WTC11 (cell line): ENCODE measurements around the gene SLC8A1.

ENCODE experiments used
- ATF3 ChIP-seq: sonication (generic); formaldehyde crosslinking; conservative IDR thresholded peaks from 2 replicates; pipeline ENCODE4 v1.8.1; 2022; ENCODE audit warnings: mild to moderate bottlenecking, missing genetic modification reagents
- CTCF ChIP-seq: fragments of 200-600 bp; IDR thresholded peaks from 2 replicates; pipeline ENCODE4 v1.8.0; 2022; ENCODE audit warnings: antibody characterized with exemption
- FOXP4 ChIP-seq: sonication (generic); formaldehyde crosslinking; IDR thresholded peaks from 2 replicates; pipeline ENCODE4 v1.8.0; 2022; ENCODE audit warnings: mild to moderate bottlenecking, missing genetic modification reagents
- MLX ChIP-seq: sonication (generic); formaldehyde crosslinking; IDR thresholded peaks from 2 replicates; pipeline ENCODE4 v1.8.1; 2023; ENCODE audit warnings: mild to moderate bottlenecking, missing genetic modification reagents, moderate library complexity
- OVOL2 ChIP-seq: fragments of 250-450 bp; sonication (Bioruptor Pico); IDR thresholded peaks from 2 replicates; pipeline ENCODE4 v1.9.0; 2021; ENCODE audit warnings: mild to moderate bottlenecking, borderline replicate concordance
- PRRX2 ChIP-seq: fragments of 250-450 bp; sonication (Bioruptor Pico); IDR thresholded peaks from 2 replicates; pipeline ENCODE4 v1.8.0; 2021; ENCODE audit warnings: mild to moderate bottlenecking
- STAT6 ChIP-seq: sonication (generic); formaldehyde crosslinking; conservative IDR thresholded peaks from 2 replicates; pipeline ENCODE4 v1.8.1; 2023; ENCODE audit warnings: mild to moderate bottlenecking, low read depth, missing genetic modification reagents, moderate library complexity
- USF2 ChIP-seq: sonication (generic); formaldehyde crosslinking; IDR thresholded peaks from 2 replicates; pipeline ENCODE4 v1.8.1; 2023; ENCODE audit warnings: mild to moderate bottlenecking, missing genetic modification reagents, moderate library complexity
- ZBTB43 ChIP-seq: sonication (generic); formaldehyde crosslinking; IDR thresholded peaks from 2 replicates; pipeline ENCODE4 v1.8.1; 2023; ENCODE audit warnings: mild to moderate bottlenecking, missing genetic modification reagents
- ZNF232 ChIP-seq: sonication (generic); formaldehyde crosslinking; IDR thresholded peaks from 2 replicates; pipeline ENCODE4 v1.8.0; 2022; ENCODE audit warnings: mild to moderate bottlenecking, missing genetic modification reagents
- TF ChIP-seq, protein P1 (sequence below): sonication (generic); formaldehyde crosslinking; IDR thresholded peaks from 2 replicates; pipeline ENCODE4 v1.8.0; 2022; ENCODE audit warnings: missing genetic modification reagents
- TF ChIP-seq, protein P2 (sequence below): sonication (generic); formaldehyde crosslinking; IDR thresholded peaks from 2 replicates; pipeline ENCODE4 v1.8.0; 2023; ENCODE audit warnings: missing genetic modification reagents, mild to moderate bottlenecking, borderline replicate concordance
- TF ChIP-seq, protein P3 (sequence below): sonication (generic); formaldehyde crosslinking; IDR thresholded peaks from 2 replicates; pipeline ENCODE4 v1.8.0; 2022; ENCODE audit warnings: mild to moderate bottlenecking, missing genetic modification reagents

- TF ChIP-seq, protein P1, sequence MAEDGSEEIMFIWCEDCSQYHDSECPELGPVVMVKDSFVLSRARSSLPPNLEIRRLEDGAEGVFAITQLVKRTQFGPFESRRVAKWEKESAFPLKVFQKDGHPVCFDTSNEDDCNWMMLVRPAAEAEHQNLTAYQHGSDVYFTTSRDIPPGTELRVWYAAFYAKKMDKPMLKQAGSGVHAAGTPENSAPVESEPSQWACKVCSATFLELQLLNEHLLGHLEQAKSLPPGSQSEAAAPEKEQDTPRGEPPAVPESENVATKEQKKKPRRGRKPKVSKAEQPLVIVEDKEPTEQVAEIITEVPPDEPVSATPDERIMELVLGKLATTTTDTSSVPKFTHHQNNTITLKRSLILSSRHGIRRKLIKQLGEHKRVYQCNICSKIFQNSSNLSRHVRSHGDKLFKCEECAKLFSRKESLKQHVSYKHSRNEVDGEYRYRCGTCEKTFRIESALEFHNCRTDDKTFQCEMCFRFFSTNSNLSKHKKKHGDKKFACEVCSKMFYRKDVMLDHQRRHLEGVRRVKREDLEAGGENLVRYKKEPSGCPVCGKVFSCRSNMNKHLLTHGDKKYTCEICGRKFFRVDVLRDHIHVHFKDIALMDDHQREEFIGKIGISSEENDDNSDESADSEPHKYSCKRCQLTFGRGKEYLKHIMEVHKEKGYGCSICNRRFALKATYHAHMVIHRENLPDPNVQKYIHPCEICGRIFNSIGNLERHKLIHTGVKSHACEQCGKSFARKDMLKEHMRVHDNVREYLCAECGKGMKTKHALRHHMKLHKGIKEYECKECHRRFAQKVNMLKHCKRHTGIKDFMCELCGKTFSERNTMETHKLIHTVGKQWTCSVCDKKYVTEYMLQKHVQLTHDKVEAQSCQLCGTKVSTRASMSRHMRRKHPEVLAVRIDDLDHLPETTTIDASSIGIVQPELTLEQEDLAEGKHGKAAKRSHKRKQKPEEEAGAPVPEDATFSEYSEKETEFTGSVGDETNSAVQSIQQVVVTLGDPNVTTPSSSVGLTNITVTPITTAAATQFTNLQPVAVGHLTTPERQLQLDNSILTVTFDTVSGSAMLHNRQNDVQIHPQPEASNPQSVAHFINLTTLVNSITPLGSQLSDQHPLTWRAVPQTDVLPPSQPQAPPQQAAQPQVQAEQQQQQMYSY, result no peak
- TF ChIP-seq CTCF, result no peak
- no peak for TF ChIP-seq PRRX2
- no peak for TF ChIP-seq ZNF232 (CRISPR knock-in tag)
- no peak for TF ChIP-seq ZBTB43 (CRISPR knock-in tag)
- no peak for TF ChIP-seq OVOL2 (CRISPR knock-in tag)
- TF ChIP-seq, protein P2, sequence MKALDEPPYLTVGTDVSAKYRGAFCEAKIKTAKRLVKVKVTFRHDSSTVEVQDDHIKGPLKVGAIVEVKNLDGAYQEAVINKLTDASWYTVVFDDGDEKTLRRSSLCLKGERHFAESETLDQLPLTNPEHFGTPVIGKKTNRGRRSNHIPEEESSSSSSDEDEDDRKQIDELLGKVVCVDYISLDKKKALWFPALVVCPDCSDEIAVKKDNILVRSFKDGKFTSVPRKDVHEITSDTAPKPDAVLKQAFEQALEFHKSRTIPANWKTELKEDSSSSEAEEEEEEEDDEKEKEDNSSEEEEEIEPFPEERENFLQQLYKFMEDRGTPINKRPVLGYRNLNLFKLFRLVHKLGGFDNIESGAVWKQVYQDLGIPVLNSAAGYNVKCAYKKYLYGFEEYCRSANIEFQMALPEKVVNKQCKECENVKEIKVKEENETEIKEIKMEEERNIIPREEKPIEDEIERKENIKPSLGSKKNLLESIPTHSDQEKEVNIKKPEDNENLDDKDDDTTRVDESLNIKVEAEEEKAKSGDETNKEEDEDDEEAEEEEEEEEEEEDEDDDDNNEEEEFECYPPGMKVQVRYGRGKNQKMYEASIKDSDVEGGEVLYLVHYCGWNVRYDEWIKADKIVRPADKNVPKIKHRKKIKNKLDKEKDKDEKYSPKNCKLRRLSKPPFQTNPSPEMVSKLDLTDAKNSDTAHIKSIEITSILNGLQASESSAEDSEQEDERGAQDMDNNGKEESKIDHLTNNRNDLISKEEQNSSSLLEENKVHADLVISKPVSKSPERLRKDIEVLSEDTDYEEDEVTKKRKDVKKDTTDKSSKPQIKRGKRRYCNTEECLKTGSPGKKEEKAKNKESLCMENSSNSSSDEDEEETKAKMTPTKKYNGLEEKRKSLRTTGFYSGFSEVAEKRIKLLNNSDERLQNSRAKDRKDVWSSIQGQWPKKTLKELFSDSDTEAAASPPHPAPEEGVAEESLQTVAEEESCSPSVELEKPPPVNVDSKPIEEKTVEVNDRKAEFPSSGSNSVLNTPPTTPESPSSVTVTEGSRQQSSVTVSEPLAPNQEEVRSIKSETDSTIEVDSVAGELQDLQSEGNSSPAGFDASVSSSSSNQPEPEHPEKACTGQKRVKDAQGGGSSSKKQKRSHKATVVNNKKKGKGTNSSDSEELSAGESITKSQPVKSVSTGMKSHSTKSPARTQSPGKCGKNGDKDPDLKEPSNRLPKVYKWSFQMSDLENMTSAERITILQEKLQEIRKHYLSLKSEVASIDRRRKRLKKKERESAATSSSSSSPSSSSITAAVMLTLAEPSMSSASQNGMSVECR, result no peak
- TF ChIP-seq MLX (CRISPR knock-in tag), result no peak
- no peak for TF ChIP-seq FOXP4
- no peak for TF ChIP-seq USF2 (CRISPR knock-in tag)
- no peak for TF ChIP-seq STAT6 (CRISPR knock-in tag)
- TF ChIP-seq ATF3 (CRISPR knock-in tag), result no peak
- TF ChIP-seq, protein P3, sequence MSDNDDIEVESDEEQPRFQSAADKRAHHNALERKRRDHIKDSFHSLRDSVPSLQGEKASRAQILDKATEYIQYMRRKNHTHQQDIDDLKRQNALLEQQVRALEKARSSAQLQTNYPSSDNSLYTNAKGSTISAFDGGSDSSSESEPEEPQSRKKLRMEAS (CRISPR knock-in tag), result no peak
Measured at GRCh38 chr2:40226637-40227036, 225.3 kb downstream of the SLC8A1 start.
